Fibroblast of lung (primary cell): ENCODE data around the gene LDLRAD4. TPM values are rescaled to one million over a fixed set of nuclear protein-coding genes. Genes with fewer than 3 reads are reported as not detected.

ENCODE experiments used
- DNase-seq, 2 donors: peaks; one replicate each; pipeline versions ENCODE4 v3.0.0 to v3.0.0-alpha.2; 2010; ENCODE audit warnings: low read depth in 2 of 2
- H2AFZ ChIP-seq: 2 replicates; pipeline ENCODE4 v1.5.1; 2012; ENCODE audit warnings: low read length, control low read depth, inconsistent platforms
- H3K27ac ChIP-seq: 2 replicates; pipeline ENCODE4 v1.5.1; 2011; ENCODE audit warnings: low read length, control low read depth; ENCODE audit not compliant: insufficient read depth
- H3K27me3 ChIP-seq: 2 replicates; pipeline ENCODE4 v1.5.1; 2011; ENCODE audit warnings: mild to moderate bottlenecking, low read length; ENCODE audit not compliant: control insufficient read depth, insufficient read depth
- H3K36me3 ChIP-seq: 2 replicates; pipeline ENCODE4 v1.5.1; 2011; ENCODE audit warnings: low read length; ENCODE audit not compliant: control insufficient read depth, insufficient read depth
- H3K4me1 ChIP-seq: 2 replicates; pipeline ENCODE4 v1.5.1; 2011; ENCODE audit warnings: low read length; ENCODE audit not compliant: control insufficient read depth, insufficient read depth; ENCODE audit errors: extremely low read depth
- H3K4me2 ChIP-seq: 2 replicates; pipeline ENCODE4 v1.5.1; 2011; ENCODE audit warnings: low read length, control low read depth; ENCODE audit not compliant: insufficient read depth; ENCODE audit errors: extremely low read depth
- H3K4me3 ChIP-seq, 4 experiments: fragments of 200-600 bp in 1 of 4; sonication (generic) in 1 of 4; replicated peaks in 1 of 4; 2 replicates each; pipeline ENCODE4 v1.5.1; 2011 to 2016; ENCODE audit warnings: low read length in 4 of 4, low read depth in 3 of 4, mild to moderate bottlenecking in 3 of 4, control low read depth in 2 of 4, inconsistent platforms in 1 of 4, mixed read lengths in 1 of 4; ENCODE audit not compliant: insufficient read depth in 1 of 4; ENCODE audit errors: control extremely low read depth in 1 of 4
- H3K79me2 ChIP-seq: 2 replicates; pipeline ENCODE4 v1.5.1; 2012; ENCODE audit warnings: mild to moderate bottlenecking, low read length, inconsistent platforms; ENCODE audit not compliant: control insufficient read depth, insufficient read depth
- H3K9ac ChIP-seq: 2 replicates; pipeline ENCODE4 v1.5.1; 2011; ENCODE audit warnings: mild to moderate bottlenecking, low read length, control low read depth; ENCODE audit not compliant: insufficient read depth
- H3K9me3 ChIP-seq: 2 replicates; pipeline ENCODE4 v1.5.1; 2012; ENCODE audit warnings: low read depth, low read length; ENCODE audit not compliant: control insufficient read depth, insufficient read depth
- H4K20me1 ChIP-seq: 2 replicates; pipeline ENCODE4 v1.5.1; 2011; ENCODE audit warnings: low read length; ENCODE audit not compliant: control insufficient read depth, insufficient read depth; ENCODE audit errors: extremely low read depth
- CTCF ChIP-seq, 2 donors: IDR thresholded peaks in 1 of 2; conservative IDR thresholded peaks in 1 of 2; 1 replicate in 1 of 2; 2 replicates in 1 of 2; pipeline ENCODE4 v1.5.1; 2011 to 2012; ENCODE audit warnings: low read length in 2 of 2, control low read depth in 1 of 2, inconsistent platforms in 1 of 2, low read depth in 1 of 2, mild to moderate bottlenecking in 1 of 2
- EZH2 ChIP-seq: IDR thresholded peaks from 2 replicates; pipeline ENCODE4 v1.5.1; 2012; ENCODE audit warnings: low read length, control low read depth, mild to moderate bottlenecking; ENCODE audit errors: missing control alignments
- polyA plus RNA-seq, 2 donors: library from polyadenylated mRNA; depleted of rRNA in 1 of 2; stranded (reverse) in 1 of 2; unstranded in 1 of 2; fragments of >200 nt; gene quantifications; 2 replicates each; pipeline ENCODE4 v1.2.1, GENCODE V29; 2011 to 2012; ENCODE audit warnings: missing spikeins in 1 of 2
- total RNA-seq: library from RNA; depleted of rRNA; stranded (reverse); fragments of >200 nt; gene quantifications from 2 replicates; pipeline ENCODE4 v1.2.1, GENCODE V29; 2014

The LDLRAD4 gene
- total and polyA plus RNA-seq, 2 donors (not counting 1 experiment from before 2014, with no cell fraction given), result not detected

GRCh38 chr18:13262839-13263691 lies 44.5 kb downstream of the LDLRAD4 start:
- Histone ChIP-seq H2AFZ (no peak overlapping the region), H3K9me3 (no peaks in the 10 kb centered on the region), H3K36me3 (no peaks in the 10 kb centered on the region), H3K4me2 (no peak overlapping the region), H3K27me3 (no peaks in the 10 kb centered on the region), H3K79me2 (no peaks in the 10 kb centered on the region), H3K4me1 (no peaks in the 10 kb centered on the region), H3K4me3 (no peak overlapping the region), H4K20me1 (no peaks in the 10 kb centered on the region), H3K27ac (no peak overlapping the region), H3K9ac (no peak overlapping the region)
- TF ChIP-seq CTCF (conservative IDR thresholded peaks at IDR 0.05 in 1 of 2, IDR thresholded peaks at IDR 0.05 in 1 of 2; ENCODE audit: low read depth in 1 of 2, low read length in 2 of 2), result no peak
- no peak for DNase-seq

GRCh38 chr18:13264091-13265007 lies 45.8 kb downstream of the LDLRAD4 start:
- peak; percentile 52 to 58 for DNase-seq
- TF ChIP-seq EZH2 (no peak), CTCF (conservative IDR thresholded peaks at IDR 0.05 in 1 of 2, IDR thresholded peaks at IDR 0.05 in 1 of 2; ENCODE audit: low read depth in 1 of 2, low read length in 2 of 2) (no peak)

More at GRCh38 chr18:13264091-13265007, 45.8 kb downstream of the LDLRAD4 start:
- no peak overlapping the region for H3K9ac ChIP-seq
- no peak overlapping the region for H3K4me2 ChIP-seq
- no peaks in the 10 kb centered on the region for H3K4me1 ChIP-seq
- no peaks in the 10 kb centered on the region for H3K79me2 ChIP-seq
- H2AFZ ChIP-seq, result no peak overlapping the region
- no peak overlapping the region for H3K27ac ChIP-seq
- no peaks in the 10 kb centered on the region for H3K27me3 ChIP-seq
- no peak overlapping the region for H3K4me3 ChIP-seq
- H3K36me3 ChIP-seq, result no peaks in the 10 kb centered on the region
- no peaks in the 10 kb centered on the region for H4K20me1 ChIP-seq
- no peaks in the 10 kb centered on the region for H3K9me3 ChIP-seq
